ENCODE results near the gene TSEN15.
"Not testable (repeated sequence)": the region's sequence is repeated elsewhere in the genome, so short reads cannot be mapped to it uniquely, and the experiment has no call there.

The TSEN15 gene

DNA sequence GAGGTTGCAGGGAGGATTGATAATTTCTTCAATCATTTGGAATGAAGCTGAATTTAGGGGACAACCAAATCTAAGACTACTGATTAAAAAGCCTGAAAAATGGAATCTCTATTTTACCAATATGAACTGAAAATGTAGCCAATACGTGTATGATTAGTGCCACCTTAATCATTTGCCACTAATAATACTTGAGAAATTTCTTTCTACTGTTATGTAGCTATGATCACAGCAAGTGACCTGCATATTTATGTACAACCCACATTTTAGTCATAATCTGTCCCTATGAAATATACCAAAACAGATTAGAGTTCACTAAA is 20.5 kb upstream of the TSEN15 start:
- no peak for DNase-seq (ENCODE audit: extremely low read depth in 1 of 2, low read depth in 1 of 2)

DNA sequence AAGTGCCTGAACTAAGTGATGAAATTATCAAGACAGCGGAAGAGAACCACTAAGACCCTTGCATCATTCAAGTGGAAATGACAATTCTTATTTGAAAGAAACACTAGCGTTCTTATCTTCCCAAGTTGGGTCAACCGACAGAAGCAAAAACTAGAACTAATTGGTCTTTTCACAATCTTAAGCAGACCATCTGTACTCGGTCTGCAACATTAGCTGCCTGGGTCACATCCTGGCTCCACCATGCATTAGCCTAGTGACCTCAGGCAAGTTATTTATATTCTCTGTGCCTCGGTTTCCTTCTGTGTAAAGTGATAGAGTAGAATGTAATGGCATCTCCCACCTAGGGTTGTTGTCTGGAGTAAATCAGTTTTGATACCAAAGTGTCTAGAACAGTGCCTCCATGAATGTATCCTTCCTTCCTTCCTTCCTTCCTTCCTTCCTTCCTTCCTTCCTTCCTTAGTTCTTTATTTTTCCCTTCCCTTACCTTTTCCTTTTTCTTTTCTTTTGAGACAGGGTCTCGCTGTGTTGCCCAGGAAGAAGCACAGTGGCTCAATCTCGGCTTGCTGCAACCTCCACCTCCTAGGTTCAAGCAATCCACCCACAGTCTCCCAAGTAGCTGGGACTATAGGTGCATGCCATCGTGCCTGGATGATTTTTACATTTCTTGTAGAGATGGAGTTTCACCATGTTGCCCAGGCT is 20.0 kb upstream of the TSEN15 start:
- no peak for DNase-seq (ENCODE audit: extremely low read depth in 1 of 2, low read depth in 1 of 2)

DNA sequence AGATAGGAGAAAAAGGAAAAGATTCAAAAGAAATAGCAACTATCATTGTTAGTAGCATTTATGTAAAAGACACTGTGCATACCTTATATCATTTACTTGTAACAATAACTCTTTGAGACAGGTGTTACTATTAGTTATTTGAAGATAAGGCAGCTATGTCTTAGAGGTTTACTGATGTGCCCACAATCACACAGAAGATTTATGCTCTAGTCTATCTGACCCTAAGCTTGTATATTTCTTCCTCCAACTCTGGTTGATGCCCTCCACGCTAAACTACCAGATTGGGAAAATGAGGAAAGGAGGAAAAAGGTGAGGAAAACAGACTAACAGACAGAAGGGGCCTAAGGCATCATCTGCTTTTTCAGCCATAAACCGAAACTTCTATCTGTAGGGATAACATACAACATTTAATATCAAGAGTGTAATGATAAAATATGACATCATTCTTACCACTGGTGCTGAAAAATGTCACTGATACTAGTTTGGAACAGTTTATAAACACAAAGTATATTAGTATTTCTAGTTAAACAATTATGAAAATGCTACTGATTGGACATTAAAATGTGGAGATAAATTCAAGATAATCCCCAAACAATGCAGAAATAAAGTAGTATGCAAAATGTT is 19.1 kb upstream of the TSEN15 start:
- DNase-seq (ENCODE audit: extremely low read depth in 1 of 2, low read depth in 1 of 2), result no peak

DNA sequence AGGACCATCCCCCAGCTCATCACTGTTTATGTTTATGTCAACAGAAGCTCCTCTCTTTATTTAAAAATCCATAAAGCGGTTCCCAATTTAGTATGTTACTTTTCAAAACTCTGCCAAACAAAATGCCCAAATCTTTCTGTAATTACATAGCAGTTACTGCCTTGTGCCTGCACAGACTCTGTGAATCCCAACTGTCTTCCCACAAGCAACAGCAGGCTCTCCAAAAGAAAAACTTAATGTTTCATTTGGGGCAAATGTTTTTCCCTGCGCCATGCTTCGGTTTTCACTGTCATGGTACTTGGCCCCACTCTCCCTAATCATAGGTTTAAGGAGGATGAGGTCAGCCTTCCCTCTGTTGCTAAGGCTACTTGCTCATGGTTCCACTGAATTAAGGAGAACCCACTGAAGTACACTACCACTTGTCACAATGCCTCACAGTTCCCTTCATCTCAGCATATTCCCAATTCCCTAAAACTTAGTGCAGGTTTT is 18.6 kb upstream of the TSEN15 start:
- no peak for DNase-seq (ENCODE audit: extremely low read depth in 1 of 2, low read depth in 1 of 2)

DNA sequence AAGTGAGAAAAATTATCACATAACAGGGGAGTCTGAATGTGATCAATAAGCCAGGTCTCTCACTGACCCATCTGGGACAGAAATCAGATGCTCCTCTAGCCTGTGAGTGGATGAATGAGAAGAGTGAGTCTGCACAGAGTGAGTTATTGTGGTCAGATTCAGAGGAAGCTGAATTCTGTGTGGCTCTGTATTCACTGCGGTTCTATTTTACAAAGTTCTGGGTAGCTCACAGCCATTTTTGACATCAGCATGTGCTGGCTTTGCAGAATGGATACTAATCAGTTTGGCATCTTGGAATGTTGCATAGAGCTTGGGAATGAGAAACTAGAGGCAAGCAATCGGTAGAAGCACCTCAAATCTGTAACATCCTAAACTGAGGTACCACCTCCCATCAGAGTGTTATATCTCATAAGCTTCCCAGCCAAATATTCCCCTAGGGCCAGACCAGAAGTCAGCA is 17.8 kb upstream of the TSEN15 start:
- DNase-seq (ENCODE audit: extremely low read depth in 1 of 2, low read depth in 1 of 2), result no peak

DNA sequence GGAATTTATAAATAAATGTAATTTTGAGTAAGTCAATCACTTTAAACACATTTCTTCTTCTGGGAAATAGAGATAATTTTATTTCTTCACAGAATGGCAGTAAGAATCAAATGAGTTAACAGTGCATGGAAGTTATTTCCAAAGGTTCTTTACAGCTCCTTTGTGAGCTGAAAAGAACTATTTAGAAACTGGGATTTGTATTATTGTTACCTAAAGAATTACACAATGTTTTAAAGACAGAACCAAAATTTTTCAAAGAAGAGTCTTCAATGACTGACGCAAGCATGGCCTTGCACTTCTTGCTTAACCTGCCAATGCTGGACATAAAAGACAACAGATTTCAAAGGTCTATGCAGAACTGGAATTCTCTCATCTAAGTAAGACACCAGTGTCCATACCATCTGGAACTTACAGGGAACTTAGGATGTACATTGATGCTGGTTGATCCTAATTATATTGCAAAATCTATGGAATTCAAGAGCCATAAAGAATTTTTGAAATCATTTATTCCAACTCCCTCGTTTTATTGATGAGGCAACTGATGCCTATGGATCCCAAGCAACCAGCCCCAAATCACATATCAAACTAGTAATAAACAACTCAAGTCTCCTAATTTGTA is 16.7 kb upstream of the TSEN15 start:
- DNase-seq (ENCODE audit: extremely low read depth in 1 of 2, low read depth in 1 of 2), result no peak

DNA sequence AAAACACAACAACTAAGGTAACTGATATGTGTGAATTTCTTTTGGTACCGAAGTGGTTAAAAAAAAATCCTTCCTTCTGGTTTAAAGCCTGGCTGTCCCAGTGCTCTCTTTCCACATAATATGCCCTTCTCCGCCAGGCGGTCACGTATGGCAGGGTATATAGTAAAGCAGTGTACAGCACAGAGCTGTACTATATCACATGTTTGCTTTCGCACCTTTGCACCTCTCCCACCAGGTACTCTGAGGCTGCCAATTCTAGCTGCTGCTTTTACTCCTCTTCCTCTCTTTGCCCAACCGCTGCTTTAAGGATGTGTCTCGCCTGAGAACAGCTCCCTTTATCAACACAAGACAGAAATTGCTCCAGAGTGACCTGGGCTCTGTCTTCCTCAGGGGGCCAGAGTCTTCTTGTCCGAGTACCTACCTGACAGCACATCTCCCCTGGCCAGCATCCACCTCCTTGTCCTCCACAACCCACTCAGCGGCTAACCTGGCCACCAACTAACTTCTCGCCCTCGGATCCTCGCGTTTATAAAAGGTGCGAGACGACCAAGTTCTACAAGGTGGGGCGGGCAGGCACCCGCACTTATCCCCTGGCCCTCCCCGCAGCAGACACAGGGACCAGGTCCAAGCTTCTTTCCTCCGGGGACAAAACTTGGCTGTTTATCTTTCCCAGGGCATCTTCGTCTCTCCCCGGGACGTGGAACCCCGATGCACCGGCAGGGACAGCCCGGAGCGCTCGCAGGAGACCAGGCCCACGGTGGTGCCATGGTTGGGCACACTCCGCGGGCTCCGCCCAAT is 15.6 kb upstream of the TSEN15 start:
- no peak for DNase-seq (ENCODE audit: extremely low read depth in 1 of 2, low read depth in 1 of 2)

DNA sequence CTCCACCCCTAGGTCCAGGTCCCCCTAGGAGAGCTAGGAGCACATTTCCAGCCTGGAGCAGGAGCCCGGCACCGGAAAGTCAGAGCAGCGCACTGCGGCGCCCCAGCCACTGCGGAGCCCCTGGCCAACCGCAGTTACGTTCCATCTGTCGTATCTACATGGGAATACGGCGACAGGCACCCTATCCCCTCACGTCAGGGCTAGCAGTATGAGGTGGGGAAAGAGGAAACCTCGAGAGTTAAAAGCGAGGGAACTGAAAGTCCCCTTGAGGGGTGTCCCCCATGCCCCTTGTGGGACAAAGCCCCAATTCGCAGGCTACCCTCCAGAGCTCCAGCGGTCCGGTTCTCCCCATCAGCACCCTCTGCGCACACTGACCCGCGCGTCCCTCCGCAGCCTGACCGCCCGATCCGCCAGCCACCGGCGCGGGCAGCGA is 15.0 kb upstream of the TSEN15 start:
- no peak for DNase-seq (ENCODE audit: extremely low read depth in 1 of 2, low read depth in 1 of 2)

DNA sequence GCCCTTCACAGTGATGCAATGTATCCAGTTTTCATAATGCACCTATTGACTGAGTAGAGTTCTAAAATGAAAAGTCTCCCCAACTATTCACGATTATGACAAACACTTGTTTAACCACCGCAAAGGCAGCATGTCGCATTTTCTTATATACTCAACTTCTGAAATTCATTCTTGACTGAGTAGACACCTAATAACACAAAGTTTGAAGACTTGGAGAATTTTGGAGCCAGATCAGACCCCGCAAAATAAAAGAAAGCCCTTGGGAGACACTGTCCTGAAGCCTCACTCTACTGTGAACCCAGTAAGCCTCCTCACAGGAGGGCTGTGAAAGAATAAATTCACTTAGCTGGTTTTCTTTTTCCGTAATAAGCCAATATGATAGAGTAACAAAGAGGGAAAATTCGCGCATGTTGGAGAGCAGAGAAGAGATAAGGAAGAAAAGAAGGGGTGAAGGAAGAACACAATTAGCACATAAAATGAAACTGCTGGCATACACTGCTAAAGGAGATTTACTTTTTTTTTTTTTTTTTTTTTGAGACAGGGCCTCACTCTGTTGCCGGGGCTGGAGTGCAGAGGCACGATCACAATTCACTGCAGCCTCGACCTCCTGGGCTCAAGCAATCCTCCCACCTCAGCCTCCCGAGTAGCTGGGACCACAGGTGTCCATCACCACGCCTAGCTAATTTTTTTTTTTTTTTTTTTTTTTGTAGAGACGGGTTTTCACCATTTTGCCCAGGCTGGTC is 13.5 kb upstream of the TSEN15 start:
- DNase-seq (ENCODE audit: extremely low read depth in 1 of 2, low read depth in 1 of 2), result no peak

DNA sequence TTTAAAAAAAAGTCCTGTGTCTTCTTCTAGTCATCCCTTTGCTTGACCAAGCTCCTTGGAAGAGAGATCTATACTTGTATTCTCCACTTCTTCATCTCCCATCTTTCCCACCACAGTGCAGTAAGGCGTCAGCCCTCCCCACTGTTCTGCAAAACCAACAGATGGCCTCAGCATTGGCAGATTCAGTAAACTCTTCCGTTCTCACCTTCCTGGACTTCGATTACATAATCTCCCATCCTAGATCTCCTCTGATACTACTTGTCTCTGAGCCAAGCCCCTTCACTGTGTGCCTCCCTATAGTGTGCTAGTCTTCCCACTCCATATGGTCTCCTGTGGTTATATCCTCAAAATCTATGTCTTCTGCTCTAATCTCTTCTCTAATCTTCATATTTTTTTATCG is 12.4 kb upstream of the TSEN15 start:
- DNase-seq (ENCODE audit: extremely low read depth in 1 of 2, low read depth in 1 of 2), result no peak

DNA sequence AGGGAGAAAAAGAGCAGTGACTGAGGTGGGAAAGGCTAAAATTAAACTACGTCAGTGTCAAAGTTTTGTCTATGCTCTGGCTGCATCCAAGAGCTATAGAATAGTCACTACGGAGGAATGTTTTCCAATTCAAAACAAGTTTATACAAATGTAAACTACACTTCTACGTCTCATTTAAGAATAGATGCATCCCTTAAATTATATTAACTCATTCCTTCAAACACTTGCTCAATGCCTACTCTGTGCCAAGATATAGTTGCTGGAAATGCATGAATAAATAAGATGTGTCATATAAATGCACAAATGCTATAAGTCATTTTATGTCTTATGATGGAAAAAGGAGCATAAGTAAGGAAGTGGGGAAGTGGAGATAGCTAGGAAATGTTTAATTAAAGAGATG is 9.8 kb upstream of the TSEN15 start:
- DNase-seq (ENCODE audit: extremely low read depth in 1 of 2, low read depth in 1 of 2), result no peak

DNA sequence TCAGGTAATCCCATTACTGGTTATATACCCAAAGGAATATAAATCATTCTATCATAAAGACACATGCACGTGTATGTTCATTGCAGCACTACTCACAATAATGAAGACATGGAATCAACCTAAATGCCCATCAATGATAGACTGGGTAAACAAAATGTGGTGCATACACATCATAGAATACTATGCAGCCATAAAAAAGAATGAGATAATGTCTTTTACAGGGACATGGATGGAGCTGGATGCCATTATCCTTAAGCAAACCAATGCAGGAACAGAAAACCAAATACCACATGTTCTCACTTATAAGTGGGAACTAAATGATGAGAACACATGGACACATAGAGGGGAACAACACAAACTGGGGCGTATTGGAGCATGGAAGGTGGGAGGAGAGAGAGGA is 8.2 kb upstream of the TSEN15 start:
- not testable (repeated sequence) for DNase-seq (ENCODE audit: extremely low read depth in 1 of 2, low read depth in 1 of 2)

DNA sequence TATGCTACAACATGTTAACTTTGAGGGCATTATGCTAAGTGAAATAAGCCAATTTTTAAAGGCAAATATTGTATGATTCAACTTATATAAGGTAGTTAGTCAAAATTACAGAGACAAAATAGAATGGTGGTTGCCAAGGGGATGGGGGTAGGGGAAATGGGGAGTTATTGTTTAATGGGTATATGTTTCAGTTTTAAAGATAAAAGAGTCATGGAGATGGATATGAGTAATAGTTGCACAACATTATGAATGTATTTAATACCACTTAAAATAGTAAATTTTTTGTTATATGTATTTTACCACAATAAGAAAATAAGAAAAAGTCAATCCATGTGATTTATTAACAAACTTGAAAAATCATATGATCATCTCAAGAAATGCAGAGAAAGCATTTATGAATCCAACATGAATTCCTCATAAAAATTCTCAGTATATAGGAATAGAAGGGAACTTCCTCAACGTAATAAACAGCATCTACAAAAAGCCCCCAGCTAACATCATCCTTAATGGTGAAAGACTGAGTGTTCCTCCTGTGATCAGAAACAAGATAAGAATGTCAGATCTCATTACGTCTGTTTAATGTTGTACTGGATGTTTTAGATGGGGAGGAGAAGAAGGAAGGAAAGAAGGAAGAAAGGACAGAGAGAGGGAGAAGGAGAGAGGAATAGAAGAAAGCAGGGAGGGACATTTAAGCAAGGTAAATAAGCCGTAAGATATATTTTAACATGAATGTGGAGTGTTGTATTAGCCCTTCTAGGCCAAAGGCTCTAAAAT is 6.7 kb upstream of the TSEN15 start:
- DNase-seq (ENCODE audit: extremely low read depth in 1 of 2, low read depth in 1 of 2), result no peak

DNA sequence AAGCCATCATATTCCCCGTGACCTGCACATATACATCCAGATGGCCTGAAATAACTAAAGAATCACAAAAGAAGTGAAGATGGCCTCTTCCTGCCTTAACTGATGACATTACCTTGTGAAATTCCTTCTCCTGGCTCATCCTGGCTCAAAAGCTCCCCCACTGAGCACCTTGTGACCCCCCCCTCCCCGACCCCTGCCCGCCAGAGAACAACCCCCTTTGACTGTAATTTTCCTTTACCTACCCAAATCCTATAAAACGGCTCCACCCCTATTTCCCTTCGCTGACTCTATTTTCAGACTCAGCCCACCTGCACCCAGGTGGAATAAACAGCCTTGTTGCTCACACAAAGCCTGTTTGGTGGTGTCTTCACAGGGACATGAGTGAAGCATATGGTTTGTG is 4.0 kb upstream of the TSEN15 start:
- not testable (repeated sequence) for DNase-seq (ENCODE audit: extremely low read depth in 1 of 2, low read depth in 1 of 2)

DNA sequence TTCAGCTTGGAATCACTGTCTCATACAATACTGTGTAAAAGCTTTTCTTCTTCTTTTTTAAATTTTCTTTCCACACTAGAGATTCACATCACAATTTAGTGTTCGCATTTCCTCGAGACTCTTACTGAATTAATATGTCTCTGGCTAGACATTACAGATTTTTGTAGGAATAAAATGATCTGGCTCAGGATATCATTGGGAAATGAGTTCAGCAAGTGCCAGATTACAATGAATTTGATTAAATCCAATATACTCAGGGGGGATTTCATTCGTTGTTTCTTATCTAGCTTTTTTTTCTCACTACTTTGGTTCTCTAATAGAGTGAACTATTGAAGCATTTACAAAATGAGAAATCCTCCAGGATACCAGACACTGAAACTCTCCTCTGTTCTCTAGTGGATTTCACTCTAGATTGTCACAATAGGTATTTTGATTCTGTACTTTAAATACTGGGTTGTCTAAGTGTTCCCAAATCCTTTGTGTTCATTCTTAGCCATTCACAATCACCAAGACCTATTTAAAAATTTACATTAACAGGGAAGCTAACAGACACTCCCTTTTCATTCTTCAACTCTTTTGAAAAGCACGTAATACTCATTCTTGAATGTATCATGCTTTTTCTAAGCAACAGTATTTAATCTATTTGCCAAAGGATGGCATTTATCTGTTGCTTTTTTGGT is 2.8 kb upstream of the TSEN15 start:
- DNase-seq (ENCODE audit: extremely low read depth in 1 of 2, low read depth in 1 of 2), result no peak

DNA sequence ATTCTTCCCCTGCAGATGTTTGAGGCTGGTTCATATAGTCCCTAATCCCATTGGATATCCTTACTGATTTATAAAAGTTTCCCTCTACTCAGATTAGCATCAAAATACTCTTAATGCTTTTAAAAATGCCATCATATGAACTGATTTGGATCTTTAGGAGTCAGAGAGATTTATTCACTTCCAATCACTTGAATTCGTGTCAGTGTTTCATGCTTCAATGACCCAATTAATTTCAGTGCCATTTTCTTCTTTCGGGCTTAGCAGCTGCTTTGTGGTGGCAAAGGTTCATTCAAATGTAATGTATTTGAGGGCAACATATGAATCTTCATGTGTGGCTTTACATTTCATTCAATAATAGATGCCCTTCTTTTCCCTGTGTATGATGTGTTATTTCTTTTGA is 2.2 kb upstream of the TSEN15 start:
- DNase-seq (ENCODE audit: extremely low read depth in 1 of 2, low read depth in 1 of 2), result no peak

DNA sequence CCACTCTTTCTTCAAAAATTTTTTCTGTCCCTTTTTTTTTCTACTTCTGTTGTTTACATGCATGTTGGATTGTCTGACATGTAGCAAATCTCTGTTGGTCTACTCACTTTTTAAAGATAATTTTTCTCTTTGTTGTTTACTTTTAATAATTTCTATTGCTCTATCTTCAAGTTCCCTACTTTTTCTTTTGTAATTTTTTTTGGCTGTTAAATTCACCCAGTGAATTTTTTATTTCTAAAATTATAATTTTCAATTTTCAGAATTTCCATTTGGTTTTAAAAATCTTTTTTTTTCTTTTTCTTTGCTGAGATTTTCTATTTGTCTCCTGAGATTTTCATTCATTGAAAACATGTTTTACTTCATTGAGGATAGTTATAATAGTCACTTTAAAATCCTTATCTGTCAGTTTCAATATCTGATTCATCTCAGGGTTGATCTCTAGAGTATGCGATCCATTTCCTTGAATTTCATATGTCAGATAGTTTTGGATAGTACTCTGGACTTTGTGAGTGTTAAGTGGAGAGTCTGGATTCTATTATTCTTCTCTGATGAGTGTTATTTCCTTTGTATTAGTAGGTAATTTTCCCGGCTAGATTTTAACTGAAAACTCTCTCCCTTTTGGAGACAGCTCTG is 1.6 kb upstream of the TSEN15 start:
- no peak for DNase-seq (ENCODE audit: extremely low read depth in 1 of 2, low read depth in 1 of 2)

DNA sequence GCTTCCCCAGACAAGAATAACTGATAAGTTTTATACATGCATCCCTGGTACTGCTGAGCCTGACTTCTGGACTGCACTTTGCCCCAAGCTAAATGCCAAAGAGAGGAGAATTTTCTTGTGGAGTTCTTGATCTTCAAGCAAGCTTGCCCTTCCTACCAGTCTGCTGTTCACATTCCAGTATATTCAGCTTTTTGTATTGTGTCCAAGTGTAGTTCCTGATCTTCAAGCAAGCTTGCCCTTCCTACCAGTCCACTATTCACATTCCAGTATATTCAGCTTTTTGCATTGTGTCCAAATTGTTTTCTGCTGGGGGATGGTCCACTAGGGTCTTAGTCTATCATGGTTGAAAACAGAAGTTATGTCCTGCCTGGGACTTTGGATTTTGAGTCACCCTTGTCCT is 894 bp upstream of the TSEN15 start:
- DNase-seq (ENCODE audit: extremely low read depth in 1 of 2, low read depth in 1 of 2), result no peak

DNA sequence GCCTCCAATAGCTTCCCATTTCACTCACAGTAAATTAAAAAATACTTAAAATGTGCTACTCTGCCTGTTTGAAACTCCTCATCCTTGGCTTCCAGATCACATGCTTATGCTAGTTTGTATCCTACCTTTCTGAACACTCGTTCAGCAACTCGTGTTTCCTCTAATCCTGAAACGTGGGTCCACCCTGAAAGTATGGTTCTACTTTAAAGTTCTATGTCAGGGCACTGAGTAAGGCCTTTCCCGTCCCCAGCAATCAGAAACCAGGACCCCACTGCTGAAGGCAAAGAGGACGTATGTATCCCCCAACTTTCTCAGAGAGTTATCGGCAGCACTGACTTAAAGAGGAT is 419 bp upstream of the TSEN15 start:
- DNase-seq (ENCODE audit: extremely low read depth in 1 of 2, low read depth in 1 of 2), result no peak

All from stimulated activated CD8-positive, alpha-beta memory T cell treated with anti-CD3 and anti-CD28 coated beads, Interleukin-7, amount 100 ng/mL, for 48 hours (primary cell).